Measurements from ENCODE around the gene COL4A6.

Gene COL4A6

GRCh38 chrX:108126661-108127060 is 311.6 kb downstream of the COL4A6 start:
- Histone ChIP-seq H3K4me2 (ENCODE audit: low read depth, low read length) (no peak overlapping the region), H3K4me3 (ENCODE audit: low read length) (no peak overlapping the region), H3K79me2 (ENCODE audit: low read length) (no peaks in the 10 kb centered on the region), H3K36me3 (replicated peaks; ENCODE audit: insufficient read depth, low read length) (no peaks in the 10 kb centered on the region), H3K9me3 (replicated peaks; ENCODE audit: insufficient read depth, low read length) (no peaks in the 10 kb centered on the region), H3K9ac (ENCODE audit: low read length) (no peak overlapping the region), H4K20me1 (ENCODE audit: insufficient read depth, low read length) (no peaks in the 10 kb centered on the region), H3K4me1 (ENCODE audit: low read length) (no peaks in the 10 kb centered on the region), H3F3A (ENCODE audit: insufficient read depth, low read length) (no peaks in the 10 kb centered on the region), H2AFZ (ENCODE audit: low read length) (no peak overlapping the region), H3K27ac (ENCODE audit: low read length) (no peak overlapping the region), H3K27me3 (replicated peaks; ENCODE audit: insufficient read depth, low read length) (no peaks in the 10 kb centered on the region), H3K9me2 (replicated peaks; ENCODE audit: insufficient read depth, low read length) (no peaks in the 10 kb centered on the region)
- TF ChIP-seq EZH2 (optimal IDR thresholded peaks at IDR 0.05; ENCODE audit: low read depth, low read length) (no peak), EZH2phosphoT487 (IDR thresholded peaks at IDR 0.05; ENCODE audit: low read length) (no peak), CTCF (IDR thresholded peaks at IDR 0.05; ENCODE audit: low read length) (no peak)
- DNase-seq, result no peak

- H3K36me3 ChIP-seq (replicated peaks; ENCODE audit: insufficient read depth, low read length), result no peaks in the 10 kb centered on the region
- H3K27me3 ChIP-seq (replicated peaks; ENCODE audit: insufficient read depth, low read length), result no peaks in the 10 kb centered on the region
- H3K4me3 ChIP-seq (ENCODE audit: low read length), result no peak overlapping the region
- H4K20me1 ChIP-seq (ENCODE audit: insufficient read depth, low read length), result no peaks in the 10 kb centered on the region
- no peak for TF ChIP-seq EZH2 (optimal IDR thresholded peaks at IDR 0.05; ENCODE audit: low read depth, low read length)
- TF ChIP-seq EZH2phosphoT487 (IDR thresholded peaks at IDR 0.05; ENCODE audit: low read length), result no peak
- no peak for TF ChIP-seq CTCF (IDR thresholded peaks at IDR 0.05; ENCODE audit: low read length)
- no peaks in the 10 kb centered on the region for H3K9me3 ChIP-seq (replicated peaks; ENCODE audit: insufficient read depth, low read length)
- H3K9me2 ChIP-seq (replicated peaks; ENCODE audit: insufficient read depth, low read length), result no peaks in the 10 kb centered on the region
- H2AFZ ChIP-seq (ENCODE audit: low read length), result no peak overlapping the region
- no peaks in the 10 kb centered on the region for H3F3A ChIP-seq (ENCODE audit: insufficient read depth, low read length)
- no peaks in the 10 kb centered on the region for H3K4me1 ChIP-seq (ENCODE audit: low read length)
- H3K27ac ChIP-seq (ENCODE audit: low read length), result no peak overlapping the region
- H3K4me2 ChIP-seq (ENCODE audit: low read depth, low read length), result no peak overlapping the region
- H3K79me2 ChIP-seq (ENCODE audit: low read length), result no peaks in the 10 kb centered on the region
- no peak for DNase-seq
- no peak overlapping the region for H3K9ac ChIP-seq (ENCODE audit: low read length)
Measured at GRCh38 chrX:108123591-108124366, 314.4 kb downstream of the COL4A6 start.

- Histone ChIP-seq H2AFZ (ENCODE audit: low read length) (no peak overlapping the region), H3K36me3 (replicated peaks; ENCODE audit: insufficient read depth, low read length) (no peaks in the 10 kb centered on the region), H3K4me3 (ENCODE audit: low read length) (no peak overlapping the region), H3K9me3 (replicated peaks; ENCODE audit: insufficient read depth, low read length) (no peaks in the 10 kb centered on the region), H3F3A (ENCODE audit: insufficient read depth, low read length) (no peaks in the 10 kb centered on the region), H3K4me1 (ENCODE audit: low read length) (no peaks in the 10 kb centered on the region), H3K9me2 (replicated peaks; ENCODE audit: insufficient read depth, low read length) (no peaks in the 10 kb centered on the region), H3K27ac (ENCODE audit: low read length) (no peak overlapping the region), H3K79me2 (ENCODE audit: low read length) (no peaks in the 10 kb centered on the region), H4K20me1 (ENCODE audit: insufficient read depth, low read length) (no peaks in the 10 kb centered on the region), H3K9ac (ENCODE audit: low read length) (no peak overlapping the region), H3K4me2 (ENCODE audit: low read depth, low read length) (no peak overlapping the region), H3K27me3 (replicated peaks; ENCODE audit: insufficient read depth, low read length) (no peaks in the 10 kb centered on the region)
- TF ChIP-seq CTCF (IDR thresholded peaks at IDR 0.05; ENCODE audit: low read length) (no peak), EZH2 (optimal IDR thresholded peaks at IDR 0.05; ENCODE audit: low read depth, low read length) (no peak), EZH2phosphoT487 (IDR thresholded peaks at IDR 0.05; ENCODE audit: low read length) (no peak)
- no peak for DNase-seq
Measured at GRCh38 chrX:108122748-108123147, 315.5 kb downstream of the COL4A6 start.
